DND-41 (cell line): ENCODE results near the gene C1orf21.

Source experiments
- EZH2 ChIP-seq: IDR thresholded peaks from 3 replicates; pipeline ENCODE4 v1.6.1; 2012; ENCODE audit warnings: borderline replicate concordance, low read depth, mild to moderate bottlenecking, moderate library complexity, low read length, inconsistent platforms; ENCODE audit not compliant: severe bottlenecking
- TF ChIP-seq, protein P1 (sequence below): IDR thresholded peaks from 2 replicates; pipeline ENCODE4 v1.5.1; 2012; ENCODE audit warnings: borderline replicate concordance, low read length, moderate library complexity, mild to moderate bottlenecking; ENCODE audit not compliant: poor library complexity, severe bottlenecking; ENCODE audit errors: extremely low read depth

DNA sequence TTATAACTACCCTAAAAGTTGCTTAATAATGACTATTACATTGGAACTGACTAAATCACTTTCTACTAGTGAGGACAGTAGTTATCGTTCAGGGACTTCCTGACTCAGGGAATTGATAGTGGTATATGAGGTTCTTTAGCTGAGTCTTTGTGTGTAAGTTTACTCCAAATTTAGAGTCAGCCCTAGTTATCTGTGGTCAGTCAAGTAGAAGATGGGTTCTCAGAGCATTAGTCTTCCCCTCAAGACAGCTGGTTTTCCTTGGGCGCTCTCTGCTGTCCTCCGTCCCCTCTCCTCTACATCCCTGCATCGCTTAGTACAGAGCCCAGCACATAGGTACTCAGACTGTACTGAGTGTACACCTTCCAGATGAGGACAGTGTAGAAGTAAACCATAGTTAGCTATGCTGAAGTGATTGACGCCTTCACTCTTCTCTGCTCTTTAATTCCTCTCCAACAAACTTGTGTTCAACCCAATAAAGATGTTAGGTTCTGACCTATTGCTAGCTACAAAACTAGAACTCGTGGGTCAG is 116.5 kb downstream of the C1orf21 start:
- TF ChIP-seq, protein P1, sequence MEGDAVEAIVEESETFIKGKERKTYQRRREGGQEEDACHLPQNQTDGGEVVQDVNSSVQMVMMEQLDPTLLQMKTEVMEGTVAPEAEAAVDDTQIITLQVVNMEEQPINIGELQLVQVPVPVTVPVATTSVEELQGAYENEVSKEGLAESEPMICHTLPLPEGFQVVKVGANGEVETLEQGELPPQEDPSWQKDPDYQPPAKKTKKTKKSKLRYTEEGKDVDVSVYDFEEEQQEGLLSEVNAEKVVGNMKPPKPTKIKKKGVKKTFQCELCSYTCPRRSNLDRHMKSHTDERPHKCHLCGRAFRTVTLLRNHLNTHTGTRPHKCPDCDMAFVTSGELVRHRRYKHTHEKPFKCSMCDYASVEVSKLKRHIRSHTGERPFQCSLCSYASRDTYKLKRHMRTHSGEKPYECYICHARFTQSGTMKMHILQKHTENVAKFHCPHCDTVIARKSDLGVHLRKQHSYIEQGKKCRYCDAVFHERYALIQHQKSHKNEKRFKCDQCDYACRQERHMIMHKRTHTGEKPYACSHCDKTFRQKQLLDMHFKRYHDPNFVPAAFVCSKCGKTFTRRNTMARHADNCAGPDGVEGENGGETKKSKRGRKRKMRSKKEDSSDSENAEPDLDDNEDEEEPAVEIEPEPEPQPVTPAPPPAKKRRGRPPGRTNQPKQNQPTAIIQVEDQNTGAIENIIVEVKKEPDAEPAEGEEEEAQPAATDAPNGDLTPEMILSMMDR, result no peak
- TF ChIP-seq EZH2, result no peak
